ENCODE measurements around the gene GHRL. TPM values are rescaled to one million over a fixed set of nuclear protein-coding genes. Genes with fewer than 3 reads are reported as not detected.

GHRL gene
- total and polyA plus RNA-seq, 2 of the 4 experiments (the other 2 are of a cell fraction), result 0.27 TPM; not detected in 1

- no peak overlapping the region for H3K23ac ChIP-seq (ENCODE audit: low read depth, low read length)
- H3K27ac ChIP-seq (ENCODE audit: insufficient read depth, low read length), result no peak overlapping the region
- dilution Hi-C loops (cut with HindIII; ENCODE audit: low sequenced_read_pairs, unreplicated experiment) (no loop called here), intact Hi-C loops (cut with micrococcal nuclease) (no loop called here), in situ Hi-C loops (cut with MboI; ENCODE audit: low sequenced_read_pairs) (no loop called here)
- H3K56ac ChIP-seq (ENCODE audit: extremely low read depth, insufficient read depth, low read length), result no peak overlapping the region
- H3K4me2 ChIP-seq (ENCODE audit: low read depth, low read length), result no peak overlapping the region
- H2BK15ac ChIP-seq (ENCODE audit: low read depth, low read length), result no peak overlapping the region
- DNase-seq (peak; percentile 76), ATAC-seq (ENCODE audit: low read depth) (peak; percentile 81)
- H3K27me3 ChIP-seq (ENCODE audit: control insufficient read depth, insufficient read depth, low read length), result peaks cover 52% of the 10 kb centered on the region
- 55% methylated on average over 2 of the region's 12 CpGs; no CpG with 5 or more reads in 1 of the 2 experiments for WGBS, 2 experiments (ENCODE audit: extremely low coverage in 2 of 2, insufficient read length in 1 of 2)
- H3K4ac ChIP-seq (ENCODE audit: low read depth, low read length), result no peak overlapping the region
- no peak overlapping the region for H3K9ac ChIP-seq (ENCODE audit: low read depth, low read length)
- no TSS peak for BruUV-seq (replicated peaks)
- H4K8ac ChIP-seq (ENCODE audit: low read depth in 2 of 2, low read length in 2 of 2), result no peak overlapping the region
- H4K5ac ChIP-seq (ENCODE audit: low read depth, low read length), result no peak overlapping the region
- H3K18ac ChIP-seq (ENCODE audit: low read depth, low read length), result no peak overlapping the region
- peaks cover 3% of the 10 kb centered on the region; the same call in 1 of the 2 replicates for H3K9me1 ChIP-seq (ENCODE audit: insufficient read depth, low read length)
- H2BK5ac ChIP-seq (ENCODE audit: low read depth, low read length, poor library complexity, severe bottlenecking), result no peak overlapping the region
- peak overlapping the region; percentile 9 for H2AFZ ChIP-seq (replicated peaks; ENCODE audit: low read length, poor library complexity)
- H2AK5ac ChIP-seq (ENCODE audit: low read depth, low read length), result no peak overlapping the region
- H2AK9ac ChIP-seq (replicated peaks; ENCODE audit: low read depth, low read length, poor library complexity), result no peak overlapping the region
- H2BK120ac ChIP-seq (ENCODE audit: low read depth, low read length), result no peak overlapping the region
- no peak overlapping the region for H3K14ac ChIP-seq (replicated peaks; ENCODE audit: low read depth, low read length)
- POLR2A ChIA-PET (ENCODE audit: unreplicated experiment), result no interaction called here
- no peaks in the 10 kb centered on the region for H3K9me3 ChIP-seq (ENCODE audit: control insufficient read depth, insufficient read depth, low read length)
- TF ChIP-seq MAZ (IDR thresholded peaks at IDR 0.05; ENCODE audit: borderline replicate concordance, low read depth, low read length) (no peak), USF2 (IDR thresholded peaks at IDR 0.05; ENCODE audit: low read depth, low read length) (no peak), ELK1 (IDR thresholded peaks at IDR 0.05; ENCODE audit: borderline replicate concordance, low read depth, low read length) (no peak), RFX5 (IDR thresholded peaks at IDR 0.05; ENCODE audit: low read depth, low read length) (no peak), CTCF (conservative IDR thresholded peaks at IDR 0.05; ENCODE audit: low read depth, low read length) (peak; percentile 26), BHLHE40 (IDR thresholded peaks at IDR 0.05; ENCODE audit: low read depth, low read length) (no peak), MXI1 (IDR thresholded peaks at IDR 0.05; ENCODE audit: borderline replicate concordance, low read depth, low read length) (no peak), SMC3 (IDR thresholded peaks at IDR 0.05; ENCODE audit: low read depth, low read length) (no peak), NFE2L2 (IDR thresholded peaks at IDR 0.05; ENCODE audit: low read depth, low read length) (no peak)
- no peaks in the 10 kb centered on the region for H3K79me1 ChIP-seq (ENCODE audit: low read depth in 1 of 2, low read length in 2 of 2)
- H3K4me1 ChIP-seq (ENCODE audit: control insufficient read depth, insufficient read depth, low read length), result no peaks in the 10 kb centered on the region
- H4K91ac ChIP-seq (ENCODE audit: insufficient read depth, low read depth, low read length), result no peak overlapping the region
- H3K36me3 ChIP-seq (ENCODE audit: control insufficient read depth, insufficient read depth, low read length), result no peaks in the 10 kb centered on the region
- CTCF ChIA-PET, result interaction anchor here (1.3 kb wide), 1 partner anchor 404 kb away, joined by 3 read pairs; no protein-coding TSS in a partner anchor
- no peak overlapping the region for H3K4me3 ChIP-seq (ENCODE audit: insufficient read depth, low read depth, low read length)
- H2BK20ac ChIP-seq (ENCODE audit: low read depth, low read length), result no peak overlapping the region
- H4K20me1 ChIP-seq (ENCODE audit: insufficient read depth, low read length), result no peaks in the 10 kb centered on the region
These were observed 41.7 kb upstream of the GHRL start for GRCh38 chr3:10334459-10334858.

All from IMR-90 (cell line).